Stimulated activated CD4-positive, alpha-beta T cell treated with anti-CD3 and anti-CD28 coated beads, Interleukin-2, amount 100 ng/mL, for 4 hours (primary cell): ENCODE results near the gene RHBDD3.
"Not testable (repeated sequence)": the region's sequence is repeated elsewhere in the genome, so short reads cannot be mapped to it uniquely, and the experiment has no call there.

Experiments
- DNase-seq: peaks from one replicate; pipeline ENCODE4 v3.0.0-alpha.2; 2020; ENCODE audit warnings: low read depth

Gene RHBDD3

GRCh38 chr22:29247891-29248290, 19.9 kb downstream of the RHBDD3 start:
- not testable (repeated sequence) for DNase-seq

GRCh38 chr22:29245626-29246385, 22.0 kb downstream of the RHBDD3 start:
- DNase-seq, result peak; percentile 39

GRCh38 chr22:29244785-29245625, 22.8 kb downstream of the RHBDD3 start:
- DNase-seq, result no peak

GRCh38 chr22:29243874-29244446, 23.8 kb downstream of the RHBDD3 start:
- DNase-seq, result no peak

GRCh38 chr22:29240481-29240880, 27.3 kb downstream of the RHBDD3 start:
- DNase-seq, result not testable (repeated sequence)

GRCh38 chr22:29233277-29233877, 34.4 kb downstream of the RHBDD3 start:
- DNase-seq, result no peak

- DNase-seq, result no peak
These were observed 35.5 kb downstream of the RHBDD3 start for GRCh38 chr22:29231971-29232959.

GRCh38 chr22:29230972-29231875, 36.6 kb downstream of the RHBDD3 start:
- no peak for DNase-seq

GRCh38 chr22:29226351-29226981, 41.3 kb downstream of the RHBDD3 start:
- no peak for DNase-seq

GRCh38 chr22:29225422-29226090, 42.2 kb downstream of the RHBDD3 start:
- DNase-seq, result no peak

- no peak for DNase-seq
These were observed 42.8 kb downstream of the RHBDD3 start for GRCh38 chr22:29224859-29225410.

GRCh38 chr22:29224121-29224858, 43.5 kb downstream of the RHBDD3 start:
- no peak for DNase-seq

- DNase-seq, result no peak
These were observed 47.7 kb downstream of the RHBDD3 start for GRCh38 chr22:29219881-29220670.

GRCh38 chr22:29219409-29219782, 48.4 kb downstream of the RHBDD3 start:
- not testable (repeated sequence) for DNase-seq

- DNase-seq, result no peak
These were observed 48.9 kb downstream of the RHBDD3 start for GRCh38 chr22:29218758-29219408.
